Heart right ventricle (tissue), 16 donors: Measurements from ENCODE around the gene DHDDS. TPM values are rescaled to one million over a fixed set of nuclear protein-coding genes. Genes with fewer than 3 reads are reported as not detected.

Experiments
- ATAC-seq, 8 donors: fragments of 200-7000 bp; cut with Tn5 transposase; one replicate each; pipeline ENCODE4 v1.9.1; 2020; ENCODE audit warnings: mild to moderate bottlenecking in 8 of 8, moderate library complexity in 8 of 8, moderate number of reproducible peaks in 1 of 8
- DNase-seq, 2 donors: peaks; one replicate each; pipeline ENCODE4 v3.0.0-alpha.2; 2020
- H3K27ac ChIP-seq, 10 donors: fragments of 200-600 bp; sonication (generic) in 2 of 10; one replicate each; pipeline versions ENCODE4 v1.5.0 to v1.8.0; 2020 to 2022; ENCODE audit warnings: mild to moderate bottlenecking in 3 of 10
- H3K27me3 ChIP-seq, 7 donors: fragments of 200-600 bp; one replicate each; pipeline ENCODE4 v1.8.0; 2021 to 2022; ENCODE audit warnings: mild to moderate bottlenecking in 2 of 7
- H3K36me3 ChIP-seq, 9 donors: fragments of 200-600 bp; sonication (generic) in 1 of 9; one replicate each; pipeline versions ENCODE4 v1.5.0 to v1.8.0; 2020 to 2022; ENCODE audit warnings: mild to moderate bottlenecking in 2 of 9
- H3K4me1 ChIP-seq, 9 donors: fragments of 200-600 bp; sonication (generic) in 1 of 9; one replicate each; pipeline versions ENCODE4 v1.5.0 to v1.8.0; 2020 to 2022; ENCODE audit warnings: mild to moderate bottlenecking in 4 of 9
- H3K4me3 ChIP-seq, 10 donors: fragments of 200-600 bp; sonication (generic) in 2 of 10; one replicate each; pipeline versions ENCODE4 v1.5.0 to v1.8.0; 2020 to 2022; ENCODE audit warnings: mild to moderate bottlenecking in 7 of 10, moderate library complexity in 2 of 10
- H3K9me3 ChIP-seq, 11 donors: fragments of 200-600 bp in 10 of 11; sonication (generic) in 2 of 11; one replicate each; pipeline versions ENCODE4 v1.5.0 to v1.8.0; 2013 to 2022; ENCODE audit warnings: mild to moderate bottlenecking in 2 of 11, control low read depth in 1 of 11, moderate library complexity in 1 of 11
- CTCF ChIP-seq, 9 donors: fragments of 200-600 bp; sonication (generic) in 2 of 9; IDR thresholded peaks; one replicate each; pipeline versions ENCODE4 v1.5.0 to v1.8.0; 2021 to 2022; ENCODE audit warnings: antibody characterized with exemption in 9 of 9, mild to moderate bottlenecking in 5 of 9, moderate library complexity in 1 of 9
- WGBS, 2 donors: extraction: QIAGEN DNeasy Blood & Tissue Kit; methylation state at CpG; one replicate each; pipeline ENCODE4 v1.1.7; 2013; ENCODE audit warnings: inconsistent platforms in 1 of 2; 5-methylcytosine and 5-hydroxymethylcytosine counted together
- intact Hi-C, 10 donors: fragments of 100-400 bp; cut with DNase I; formaldehyde crosslinking; loops; one replicate each; pipeline versions ENCODE4 v1.11.1 to v1.14.2; 2022
- polyA plus RNA-seq, 2 donors: library from polyadenylated mRNA; stranded (reverse); fragments of 200-250 nt; gene quantifications; one replicate each; pipeline ENCODE4 v1.2.3, GENCODE V29; 2013
- total RNA-seq, 10 donors: library from RNA; stranded (reverse); fragmentation: NEBNext Ultra II Directional in 3 of 10; extraction: Animal tissue kit (Norgen Biotek cat#: 25700) in 3 of 10; gene quantifications; one replicate each; pipeline versions ENCODE4 v1.2.1 to v1.2.4, GENCODE V29; 2021 to 2023
- donor health status: Arrhythmogenic right ventricular cardiomyopathy.
- donor health status: ischemic (EF 13 %, LVEDD 7.1; RV severe dilation, severe dysfunction).
- donor health status: healthy with polysubstance abuse.
- donor health status: DM: no; HTN: yes; CAD: no.
- donor health status: DM: no; HTN: no; CAD: no.
- donor health status: ischemic (EF 25% LVEDD 6.9; RV normal size, moderate dysfunction).
- donor health status: ischemic (EF 25% LVEDD 5.7; RV mildly dilated, moderate dysfunction).
- donor health status: healthy.
- donor health status: DM: yes; HTN: yes; CAD: no.
- donor health status: Ischemic cardiomyopathy.
- donor health status: ischemic (EF 35%, LVEDD 5.7; RV mildly dilated, moderate dysfunction).
- donor health status: nonischemic (EF 11% LVEDD 7.7; RV severe dilation, severe dysfunction).
- donor health status: DM: yes; HTN: yes; CAD: no.
- donor health status: PGD.
- donor health status: ischemic (EF 29% LVEDD 5.4; RV normal size, mild dysfunction).
- donor health status: nonischemic (EF 23%, LVEDD 6.1; RV moderate dilation, normal function).

Gene DHDDS
- total and polyA plus RNA-seq, 12 donors, result 22.1 to 45.8 (median 31.6) TPM

GRCh38 chr1:26418865-26419349 lies 13.2 kb upstream of the DHDDS start:
- no peaks in the 10 kb centered on the region for H3K4me1 ChIP-seq
- no peak overlapping the region for H3K4me3 ChIP-seq
- no peak for ATAC-seq
- WGBS, 2 donors, result 24 to 29% methylated on average over 5 of the region's 5 CpGs
- H3K9me3 ChIP-seq, result no peaks in the 10 kb centered on the region
- DNase-seq, result no peak
- no peak overlapping the region for H3K27ac ChIP-seq
- intact Hi-C loops, result loop anchor here in 2 of 10 donors (10.0 kb wide), 1 partner anchor 314 kb away; no protein-coding TSS in a partner anchor
- no peak for TF ChIP-seq CTCF (IDR thresholded peaks at IDR 0.05)
- H3K27me3 ChIP-seq, result peaks cover 0 to 71% (median 42%) of the 10 kb centered on the region in 7 donors
- no peaks in the 10 kb centered on the region for H3K36me3 ChIP-seq

GRCh38 chr1:26419494-26419893 lies 12.6 kb upstream of the DHDDS start:
- 75 to 77% methylated on average over 2 of the region's 2 CpGs for WGBS, 2 donors
- no peak for DNase-seq

GRCh38 chr1:26429721-26430120 lies 2.4 kb upstream of the DHDDS start:
- H3K27me3 ChIP-seq, result peaks cover 0 to 13% (median 4%) of the 10 kb centered on the region in 7 donors
- no peaks in the 10 kb centered on the region for H3K9me3 ChIP-seq
- H3K36me3 ChIP-seq, result peaks cover 0 to 14% (median 7%) of the 10 kb centered on the region in 9 donors
- WGBS, 2 donors, result 82 to 91% methylated on average over 2 of the region's 2 CpGs
- no peak overlapping the region for H3K27ac ChIP-seq
- TF ChIP-seq CTCF (IDR thresholded peaks at IDR 0.05), result no peak
- peaks cover 4 to 31% (median 22%) of the 10 kb centered on the region in 9 donors for H3K4me1 ChIP-seq
- no peak for ATAC-seq
- no peak for DNase-seq
- no peak overlapping the region for H3K4me3 ChIP-seq
- intact Hi-C loops, result no loop called here

More at GRCh38 chr1:26419494-26419893, 12.6 kb upstream of the DHDDS start:
- H3K36me3 ChIP-seq, result no peaks in the 10 kb centered on the region
- H3K27ac ChIP-seq, result no peak overlapping the region
- H3K9me3 ChIP-seq, result no peaks in the 10 kb centered on the region
- H3K27me3 ChIP-seq, result peaks cover 0 to 65% (median 36%) of the 10 kb centered on the region in 7 donors
- no peak overlapping the region for H3K4me3 ChIP-seq
- no peaks in the 10 kb centered on the region for H3K4me1 ChIP-seq
- ATAC-seq, result no peak
- TF ChIP-seq CTCF (IDR thresholded peaks at IDR 0.05), result no peak
- intact Hi-C loops, result loop anchor here in 2 of 10 donors (10.0 kb wide), 1 partner anchor 315 kb away; no protein-coding TSS in a partner anchor

GRCh38 chr1:26432793-26433192 lies 672 bp downstream of the DHDDS start:
- H3K4me3 ChIP-seq, result peak overlapping the region; percentile 48 to 87 (median 68)
- no peak for TF ChIP-seq CTCF (IDR thresholded peaks at IDR 0.05)
- intact Hi-C loops, result loop anchor here in 1 of 10 donors (2.0 kb wide), 1 partner anchor 40 kb away; the partner anchor contains the start of gene HMGN2
- ATAC-seq, result no peak
- peaks cover 0 to 45% (median 12%) of the 10 kb centered on the region in 9 donors for H3K36me3 ChIP-seq
- no peak for DNase-seq
- no peaks in the 10 kb centered on the region for H3K9me3 ChIP-seq
- WGBS, 2 donors, result 37 to 56% methylated on average over 3 of the region's 3 CpGs
- H3K27me3 ChIP-seq, result no peaks in the 10 kb centered on the region
- peak overlapping the region in 9 of 10 donors; percentile 46 to 92 (median 80) for H3K27ac ChIP-seq
- H3K4me1 ChIP-seq, result peaks cover 4 to 35% (median 22%) of the 10 kb centered on the region in 9 donors
